ENCODE results near the gene RELB.

RELB gene

DNA sequence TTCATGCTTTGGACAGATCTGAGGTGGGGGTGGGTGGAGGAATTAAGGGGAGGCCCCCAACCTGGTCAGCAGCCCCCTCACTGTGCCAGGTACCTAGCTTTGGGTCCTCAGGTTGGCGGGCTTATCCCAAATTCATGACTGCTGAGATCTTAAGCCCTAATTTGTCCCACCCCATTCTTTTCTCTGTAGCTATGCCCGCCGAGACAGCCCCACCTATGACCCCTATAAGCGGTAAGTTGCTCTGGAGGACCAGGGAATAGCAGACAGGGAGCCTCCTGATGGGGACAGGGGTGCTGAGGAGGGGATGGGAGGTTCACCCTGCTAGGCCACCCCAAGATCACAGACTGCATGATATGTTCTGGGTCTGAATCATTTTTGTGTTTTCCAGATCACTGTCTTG, 60.7 kb downstream of the RELB start:
- DNase-seq: no peak

DNA sequence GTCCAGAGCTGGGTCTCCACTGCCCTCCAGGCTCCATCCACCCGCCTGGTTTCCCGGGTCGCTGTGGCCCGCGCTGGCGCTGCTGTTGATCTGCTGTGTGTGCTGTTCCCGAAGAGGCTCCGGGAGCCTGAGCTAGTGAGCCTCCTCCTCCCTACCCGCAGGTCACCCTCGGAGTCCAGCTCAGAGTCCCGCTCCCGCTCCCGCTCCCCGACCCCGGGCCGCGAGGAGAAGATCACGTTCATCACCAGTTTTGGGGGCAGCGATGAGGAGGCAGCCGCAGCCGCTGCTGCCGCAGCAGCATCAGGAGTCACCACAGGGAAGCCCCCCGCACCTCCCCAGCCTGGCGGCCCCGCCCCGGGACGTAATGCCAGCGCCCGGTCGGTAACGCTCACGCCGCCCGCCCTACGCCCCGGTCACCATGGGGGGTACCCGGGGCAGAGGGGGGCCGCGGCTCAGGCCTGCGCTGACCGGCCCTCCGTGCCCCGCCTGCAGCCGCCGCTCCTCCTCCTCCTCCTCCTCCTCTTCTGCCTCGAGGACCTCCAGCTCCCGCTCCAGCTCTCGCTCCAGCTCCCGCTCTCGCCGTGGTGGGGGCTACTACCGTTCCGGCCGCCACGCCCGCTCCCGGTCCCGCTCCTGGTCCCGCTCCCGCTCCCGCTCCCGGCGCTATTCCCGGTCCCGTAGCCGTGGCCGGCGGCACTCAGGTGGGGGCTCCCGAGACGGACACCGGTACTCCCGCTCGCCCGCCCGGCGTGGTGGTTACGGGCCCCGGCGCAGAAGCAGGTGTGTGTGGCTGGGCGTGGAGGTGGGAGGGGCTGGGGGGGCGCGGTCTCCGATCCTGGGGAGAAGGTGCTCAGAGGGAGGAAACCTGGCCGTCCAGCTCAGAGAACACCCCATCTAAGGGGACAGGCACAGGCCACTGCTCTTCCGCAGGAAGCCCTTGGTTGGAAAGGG, 62.9 kb downstream of the RELB start:
- no peak for DNase-seq

DNA sequence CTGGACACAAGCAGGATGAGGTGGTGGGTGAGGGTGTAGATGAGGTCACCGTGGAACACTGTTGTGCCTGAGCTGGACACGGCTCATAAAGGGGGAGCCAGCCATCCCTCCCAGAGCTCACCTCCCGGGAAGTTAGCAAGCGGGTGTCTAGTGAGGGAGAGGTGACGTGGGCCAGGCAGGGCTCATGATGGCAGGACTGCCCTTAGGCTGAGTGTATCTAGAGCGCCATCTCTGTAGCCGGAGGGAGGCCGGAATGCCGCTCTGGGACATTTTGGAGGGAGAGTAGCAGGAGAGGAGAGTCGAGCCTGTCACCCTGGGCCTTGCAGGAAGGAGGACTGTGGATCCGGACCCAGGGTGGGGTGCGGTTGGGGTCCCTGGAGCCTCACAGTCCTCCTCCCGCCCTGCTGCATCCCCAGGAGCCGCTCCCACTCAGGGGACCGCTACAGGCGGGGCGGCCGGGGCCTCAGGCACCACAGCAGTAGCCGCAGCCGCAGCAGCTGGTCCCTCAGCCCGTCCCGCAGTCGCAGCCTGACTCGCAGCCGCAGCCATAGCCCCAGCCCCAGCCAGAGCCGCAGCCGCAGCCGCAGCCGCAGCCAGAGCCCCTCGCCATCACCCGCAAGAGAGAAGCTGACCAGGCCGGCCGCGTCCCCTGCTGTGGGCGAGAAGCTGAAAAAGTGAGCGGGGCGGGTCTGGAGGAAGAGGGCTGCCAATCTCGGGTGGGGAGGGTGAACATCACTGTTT, 65.8 kb downstream of the RELB start:
- no peak for DNase-seq

DNA sequence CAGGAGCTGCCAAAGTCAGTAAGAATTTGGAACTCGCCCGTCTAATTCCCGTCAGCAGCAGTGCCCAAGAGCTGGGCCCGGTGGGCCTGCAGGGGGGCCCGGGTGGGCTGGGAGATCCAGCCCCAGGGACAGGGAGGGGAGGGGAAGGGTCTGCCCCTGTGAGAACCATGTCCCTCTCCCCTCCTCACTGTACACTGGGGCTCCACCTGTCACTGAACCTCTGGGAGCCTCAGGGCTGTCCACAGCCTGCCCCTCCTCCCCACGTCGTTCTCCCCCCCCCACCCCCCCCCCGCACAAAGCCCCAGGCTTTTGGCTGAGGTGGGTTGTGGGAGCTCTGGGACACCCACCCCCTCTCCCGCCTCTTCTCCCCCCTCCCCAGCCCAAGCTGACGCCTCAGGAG, 66.8 kb downstream of the RELB start:
- no peak for DNase-seq

DNA sequence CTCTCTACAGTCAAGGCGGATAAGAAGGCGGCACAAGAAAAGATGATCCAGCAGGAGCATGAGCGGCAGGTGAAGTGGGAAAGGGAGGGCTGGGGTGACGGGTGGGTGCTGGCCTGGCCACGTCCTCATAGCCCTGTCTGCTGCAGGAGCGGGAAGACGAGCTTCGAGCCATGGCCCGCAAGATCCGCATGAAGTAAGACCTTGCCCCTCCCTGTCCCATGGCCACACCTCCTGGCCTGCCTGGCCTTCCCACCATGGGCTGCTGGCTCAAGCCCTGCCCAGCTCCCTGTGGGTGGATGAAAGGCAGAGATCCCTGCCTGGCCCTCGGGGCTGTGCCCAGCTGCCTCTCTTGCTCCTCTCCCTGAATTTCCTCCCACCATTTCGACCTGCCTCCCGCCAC, 67.8 kb downstream of the RELB start:
- no peak for DNase-seq

DNA sequence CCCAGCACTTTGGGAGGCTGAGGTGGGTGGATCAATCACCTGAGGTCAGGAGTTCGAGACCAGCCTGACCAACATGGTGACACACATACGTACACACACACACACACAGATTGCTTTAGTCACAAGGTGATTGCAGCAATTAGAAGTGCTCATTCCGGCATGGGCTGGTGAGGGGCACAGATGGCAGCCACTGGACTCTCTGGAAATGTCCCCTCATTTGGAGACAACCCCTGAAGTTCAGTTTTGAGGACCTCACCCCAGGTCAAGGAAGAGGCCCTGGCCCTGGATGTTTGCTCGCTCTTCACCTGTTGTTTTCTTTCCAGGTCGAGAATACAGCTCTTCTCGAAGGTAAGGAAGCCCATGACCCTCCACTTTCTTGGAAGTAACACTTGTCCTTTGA, 69.0 kb downstream of the RELB start:
- DNase-seq: no peak

DNA sequence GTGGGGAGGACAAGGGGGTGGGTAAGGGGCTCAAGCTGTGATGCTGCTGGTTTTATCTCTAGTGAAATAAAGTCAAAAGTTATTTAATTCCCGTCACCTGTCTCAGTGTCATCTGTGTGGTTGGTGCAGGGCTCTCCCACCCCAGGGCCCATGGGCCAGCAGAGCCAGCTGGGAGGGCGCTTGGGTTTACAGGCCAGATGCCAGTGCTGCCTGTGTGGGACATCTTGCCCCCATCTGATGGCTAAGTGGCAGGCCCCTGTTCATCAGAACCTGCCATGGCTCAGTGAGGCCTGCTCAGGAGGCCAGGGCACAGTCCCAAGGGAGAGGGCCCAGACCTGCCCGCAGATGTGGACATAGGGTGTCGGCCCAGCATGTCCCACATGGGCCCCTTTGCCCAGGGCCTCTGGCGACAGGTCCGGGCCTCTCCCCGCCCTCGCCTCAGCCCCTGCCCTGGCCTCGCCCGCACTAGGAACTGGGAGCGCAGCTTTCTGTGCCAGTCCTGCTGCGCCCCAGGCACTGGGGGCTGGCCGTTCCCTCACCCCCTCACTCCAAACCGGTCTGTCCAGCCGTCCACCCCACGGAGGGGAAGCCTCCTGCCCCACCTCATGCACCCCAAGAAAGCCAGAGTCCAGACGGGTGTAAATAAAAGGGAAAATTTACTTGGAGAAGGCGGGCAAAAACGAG, 69.7 kb downstream of the RELB start:
- DNase-seq: no peak

DNA sequence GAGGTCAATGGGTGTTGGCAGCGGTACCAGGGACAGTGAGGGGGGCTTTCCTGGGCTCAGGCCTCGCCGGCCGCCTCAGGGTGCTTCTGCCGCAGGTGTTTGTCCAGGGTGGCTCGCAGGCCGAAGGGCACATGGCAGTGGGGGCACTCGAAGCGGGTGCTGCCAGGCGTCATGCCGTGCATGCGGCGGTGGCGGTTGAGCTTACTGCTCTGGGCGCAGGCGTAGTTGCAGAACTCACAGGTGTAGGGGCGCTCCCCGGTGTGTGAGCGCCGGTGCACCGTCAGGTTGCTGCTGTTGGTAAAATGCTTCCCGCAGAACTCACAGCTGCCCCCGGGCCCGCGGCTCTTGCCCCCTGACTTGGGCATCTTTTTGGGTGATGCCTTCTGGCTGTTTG, 70.3 kb downstream of the RELB start:
- DNase-seq: no peak

DNA sequence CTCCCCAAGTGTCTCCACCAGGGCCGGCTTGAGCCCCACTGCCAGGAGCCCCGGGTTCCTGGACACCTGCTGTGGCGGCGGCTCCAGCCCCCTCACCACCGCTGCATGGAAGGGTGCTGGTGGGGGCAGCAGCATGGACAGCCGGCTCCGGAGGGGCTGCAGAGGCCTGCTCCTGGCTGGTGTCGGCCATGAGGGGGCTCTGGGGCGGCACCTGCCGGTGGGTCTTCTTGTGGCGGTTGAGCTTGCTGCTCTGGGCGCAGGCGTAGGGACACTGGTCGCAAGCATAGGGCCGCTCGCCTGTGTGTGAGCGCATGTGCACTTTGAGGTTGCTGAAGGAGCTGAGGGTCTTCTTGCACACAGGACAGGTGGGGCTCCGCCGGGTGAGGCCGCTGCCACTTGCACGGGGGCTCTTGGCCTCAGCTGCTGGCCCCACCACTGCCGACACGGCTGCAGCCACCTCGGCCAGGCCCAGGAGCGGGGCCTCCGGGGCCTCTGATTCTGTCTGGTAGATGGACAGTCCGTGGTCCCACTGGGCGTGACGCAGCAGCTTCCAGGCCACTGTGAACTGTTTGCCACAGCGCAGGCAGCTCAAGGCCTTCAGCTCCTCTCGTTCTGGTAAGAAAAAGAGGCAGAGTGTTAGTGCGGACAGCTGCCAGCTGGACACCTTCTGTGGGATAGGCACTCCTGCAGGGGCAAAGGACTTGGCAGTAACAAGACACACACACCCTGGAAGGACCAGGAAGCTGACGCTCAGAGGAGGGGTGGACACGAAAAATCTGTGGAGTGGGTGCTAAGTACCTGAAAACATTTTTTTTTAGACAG, 70.9 kb downstream of the RELB start:
- no peak for DNase-seq

DNA sequence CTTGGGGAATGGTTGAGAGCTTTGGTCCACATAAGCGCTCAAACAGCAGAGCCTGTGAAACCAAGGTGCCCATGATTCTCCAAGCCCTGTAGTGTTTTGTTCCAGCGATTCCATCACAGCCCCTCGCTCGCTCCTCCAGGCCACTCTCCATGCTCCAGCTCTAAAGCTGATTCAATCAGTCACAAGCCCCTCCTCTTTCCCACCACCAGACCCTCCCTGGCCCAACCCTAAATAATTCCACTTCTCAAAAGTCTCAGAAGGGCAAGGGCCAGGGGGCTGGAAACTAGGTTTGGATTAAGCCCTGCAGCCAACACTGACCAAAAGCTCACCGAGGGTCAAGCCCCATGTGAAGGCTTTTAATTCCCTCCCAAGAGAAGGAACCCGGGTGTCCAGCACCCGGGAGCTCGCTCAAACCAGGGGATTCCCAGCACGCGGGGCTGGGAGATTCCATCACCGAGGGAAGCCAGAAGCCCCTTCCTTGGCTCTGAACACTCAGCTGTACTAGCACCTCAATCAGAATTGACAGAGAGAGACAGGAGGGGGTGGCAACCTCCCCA, 73.6 kb downstream of the RELB start:
- DNase-seq: no peak

DNA sequence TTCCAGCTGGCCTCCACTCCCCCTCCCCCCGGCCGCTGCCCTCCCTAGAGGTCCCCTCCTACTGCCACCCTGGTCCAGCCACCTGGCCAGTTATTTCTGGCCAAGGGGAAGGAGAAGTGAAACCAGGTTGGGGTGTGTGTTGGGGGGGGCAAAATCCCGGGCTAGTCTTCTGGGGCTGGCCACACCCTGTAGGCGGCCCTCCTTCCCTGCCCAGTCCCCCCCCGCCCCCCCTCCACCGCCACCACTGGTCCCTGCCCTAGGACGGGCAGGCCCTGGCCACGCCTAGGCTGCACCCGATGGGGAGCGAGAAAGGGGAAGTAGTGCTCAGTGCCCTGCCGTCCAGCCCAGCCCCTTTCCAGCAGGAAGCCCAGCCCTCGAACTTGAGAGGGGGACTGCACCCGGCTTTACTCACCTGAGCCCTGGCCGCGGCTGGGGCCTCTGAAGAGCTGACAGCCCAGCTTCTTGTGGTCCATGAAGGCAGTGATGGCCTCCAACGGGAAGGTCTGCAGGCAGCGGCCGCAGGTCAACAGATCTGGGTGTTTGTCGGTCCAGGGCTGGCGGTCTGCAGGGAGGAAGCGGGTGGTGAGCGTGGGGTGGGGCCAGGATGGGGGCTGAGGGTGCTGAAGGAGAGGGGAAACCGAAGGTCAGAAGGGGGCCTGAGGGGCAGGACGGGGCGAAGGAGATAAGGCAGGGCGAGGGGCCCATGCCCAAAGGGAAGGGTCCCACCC, 74.2 kb downstream of the RELB start:
- DNase-seq: peak; percentile 48

DNA sequence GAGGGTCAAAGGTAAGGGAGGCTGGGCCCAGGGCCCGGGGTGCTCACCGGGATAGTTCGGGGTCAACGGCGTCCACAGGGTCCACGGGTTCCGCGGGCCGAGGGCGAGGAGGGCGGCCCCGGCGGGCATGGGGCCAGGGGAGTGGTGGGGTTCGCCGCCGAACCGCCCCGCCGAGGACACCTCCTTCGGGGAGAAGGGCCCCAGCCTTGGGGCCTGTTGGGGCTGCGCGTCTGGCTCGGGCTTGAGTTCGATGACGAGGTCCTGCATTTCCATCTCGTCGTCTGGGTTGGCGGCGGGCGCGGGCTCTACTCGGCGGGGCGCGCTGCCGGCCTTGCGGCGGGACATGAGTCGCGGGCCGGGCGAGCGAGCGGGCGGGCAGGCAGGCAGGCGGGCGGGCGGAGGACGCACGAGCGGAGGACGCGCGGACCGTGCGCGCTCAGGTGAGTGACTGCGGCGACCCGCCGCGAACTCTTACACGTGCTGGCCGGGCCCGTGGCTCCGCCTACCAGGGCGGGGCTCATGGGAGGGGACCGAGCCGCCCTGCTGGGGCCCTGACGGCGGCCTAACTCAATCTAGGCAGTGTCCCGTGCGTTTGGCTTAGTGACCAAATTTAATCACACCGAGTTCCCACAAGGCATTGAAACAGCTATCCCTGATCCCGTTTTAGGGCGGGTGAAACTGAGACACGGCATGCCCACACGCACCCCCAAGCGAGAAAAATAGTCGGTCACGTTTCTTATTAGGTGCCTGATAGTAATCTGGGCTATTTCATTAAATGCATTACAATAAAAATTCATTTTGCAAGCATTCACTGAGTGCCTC, 75.0 kb downstream of the RELB start, which contains the start of gene ZNF296:
Gene ZNF296 (minus strand): TSS at position 450 of the 822 bp plus-strand sequence. CDS start 105 bp downstream, at position 345.
- DNase-seq: peak; percentile 90

DNA sequence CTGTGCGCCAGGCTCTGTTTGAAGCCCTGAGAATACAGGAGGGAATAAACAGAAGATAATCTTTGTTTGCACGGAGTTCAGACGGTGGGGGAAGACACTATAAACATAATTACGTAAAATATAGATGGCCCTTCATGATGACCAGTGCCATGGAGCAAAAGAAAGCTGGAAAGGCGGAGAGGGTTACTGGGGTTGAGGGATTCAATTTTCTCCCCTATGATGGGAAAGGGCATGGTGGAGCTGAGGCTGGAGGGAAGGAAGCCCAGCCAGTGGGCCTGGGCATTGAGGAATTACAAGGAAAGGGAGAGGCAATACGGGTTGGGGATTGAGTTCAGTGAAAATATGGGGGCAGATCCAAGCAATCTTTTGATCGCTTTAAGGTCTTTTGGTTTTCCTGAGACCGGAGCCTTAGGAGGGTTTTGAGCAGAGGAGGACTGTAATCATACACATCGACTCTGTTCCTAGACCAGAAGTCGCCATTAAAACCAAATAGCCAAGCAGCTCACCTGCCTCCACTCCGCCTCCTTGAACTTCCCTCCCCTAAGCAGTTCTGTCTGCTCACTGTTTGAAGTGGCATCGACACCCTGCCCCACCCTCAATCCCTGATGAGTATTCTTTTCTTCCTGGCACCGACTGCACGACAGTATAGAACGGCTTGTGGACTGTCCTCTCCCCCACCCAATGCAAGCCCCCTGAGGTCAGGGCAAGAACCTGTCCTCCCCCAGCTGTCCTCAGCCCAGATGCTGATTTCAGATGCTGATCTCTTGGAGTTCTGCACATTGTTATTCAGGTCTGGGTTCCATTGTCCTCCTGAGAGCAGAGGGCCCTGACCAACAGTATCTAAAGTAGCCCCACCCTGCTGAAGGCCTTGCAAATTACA, 75.8 kb downstream of the RELB start:
- no peak for DNase-seq

DNA sequence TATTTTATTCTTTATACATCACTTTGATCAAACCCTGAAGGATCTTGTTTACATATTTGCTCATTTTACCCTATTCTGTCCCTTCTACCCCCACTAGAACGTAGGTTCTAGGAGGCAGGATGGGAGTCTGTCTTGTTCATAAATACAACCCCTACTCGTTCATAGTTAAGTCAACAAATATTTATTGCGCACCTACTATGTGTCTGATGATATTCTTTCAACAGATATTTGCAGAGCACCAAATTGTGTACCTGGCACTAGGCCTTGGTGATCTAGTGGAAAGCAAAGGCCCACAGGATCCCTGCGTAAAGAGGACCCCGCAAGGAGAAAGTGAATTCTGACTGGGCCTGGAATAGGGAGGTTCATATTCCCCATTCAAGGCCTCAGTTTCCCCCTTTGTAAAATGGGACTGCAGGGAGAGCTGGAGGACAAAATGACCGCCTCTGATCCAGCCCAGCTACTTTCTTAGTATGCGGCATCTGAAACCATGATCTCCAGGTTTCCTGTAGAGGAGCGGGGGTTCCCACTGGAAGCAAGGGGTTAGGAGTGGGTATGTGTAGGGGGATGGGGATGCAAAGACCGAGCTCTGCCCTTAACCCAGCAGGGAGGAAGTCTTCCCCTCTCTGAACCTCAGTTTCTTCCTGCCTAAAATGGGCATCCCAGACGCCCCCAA, 77.3 kb downstream of the RELB start:
- DNase-seq: no peak

DNA sequence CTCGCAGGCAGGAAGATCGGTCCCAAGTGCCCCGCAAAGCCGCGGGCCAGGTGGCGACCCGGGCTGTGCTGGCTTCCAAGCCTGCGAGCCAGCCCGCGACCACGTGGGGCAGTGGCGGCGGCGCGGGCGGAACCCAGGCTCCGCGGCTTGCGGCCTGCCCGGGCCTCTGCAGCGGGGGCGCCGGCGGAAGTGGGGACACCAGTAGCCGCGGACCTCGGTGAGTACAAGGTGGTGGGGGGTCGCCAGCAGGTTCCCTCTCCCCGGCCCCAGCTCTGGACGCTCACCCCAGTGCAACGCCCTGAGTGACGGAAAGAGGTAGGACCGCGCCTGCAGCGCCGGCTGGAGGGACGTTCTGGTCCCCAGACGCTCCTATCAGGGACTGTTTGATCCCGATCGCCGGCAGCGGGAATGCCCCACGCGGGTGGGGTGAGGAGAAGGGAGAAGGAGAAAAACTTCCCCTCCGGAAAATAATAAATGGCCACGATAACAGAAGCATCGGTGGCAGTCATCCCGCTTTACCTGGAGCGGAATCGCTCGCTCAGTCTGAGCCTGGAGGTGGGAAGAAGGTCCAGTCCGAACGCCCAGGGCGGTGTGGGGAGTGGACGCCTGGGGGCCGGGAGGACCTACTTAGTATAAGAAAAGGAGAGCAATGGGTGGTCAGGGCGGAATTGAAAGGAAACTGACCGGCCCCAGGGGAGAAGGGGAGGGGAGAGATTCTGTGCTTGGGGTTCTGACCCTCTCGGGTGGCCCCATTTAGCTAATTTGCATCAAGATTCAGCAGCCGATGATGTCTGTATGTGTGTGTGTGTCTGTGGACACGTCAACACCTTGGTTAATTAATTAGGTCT, 78.0 kb downstream of the RELB start, which contains the start of gene GEMIN7:
Gene GEMIN7 (plus strand): TSS at position 198 of the 848 bp plus-strand sequence. CDS start 10,855 bp downstream, outside the sequence.
- peak; percentile 89 for DNase-seq

DNA sequence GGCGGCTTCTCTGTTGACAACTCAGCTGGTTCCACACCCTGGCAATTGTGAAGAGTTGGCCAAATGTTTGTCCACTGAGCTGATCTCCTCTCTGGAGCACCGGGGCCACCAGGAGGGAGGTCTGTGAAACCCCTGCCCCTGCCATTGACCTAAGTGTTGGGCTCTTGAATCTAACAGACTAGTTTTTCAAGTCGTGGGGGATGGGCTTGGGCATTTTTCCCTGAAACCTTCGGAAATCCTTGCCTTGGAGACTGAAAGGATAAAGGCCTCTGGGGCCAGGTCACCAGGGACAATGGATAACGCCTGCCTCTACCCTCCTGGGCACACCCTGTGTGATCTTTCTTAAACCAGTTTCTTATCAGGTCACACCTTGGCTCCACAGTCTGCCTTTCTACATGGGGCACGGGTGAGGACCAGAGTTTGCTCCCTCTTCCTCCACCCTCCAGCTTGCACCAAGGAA, 78.7 kb downstream of the RELB start:
- DNase-seq: no peak

DNA sequence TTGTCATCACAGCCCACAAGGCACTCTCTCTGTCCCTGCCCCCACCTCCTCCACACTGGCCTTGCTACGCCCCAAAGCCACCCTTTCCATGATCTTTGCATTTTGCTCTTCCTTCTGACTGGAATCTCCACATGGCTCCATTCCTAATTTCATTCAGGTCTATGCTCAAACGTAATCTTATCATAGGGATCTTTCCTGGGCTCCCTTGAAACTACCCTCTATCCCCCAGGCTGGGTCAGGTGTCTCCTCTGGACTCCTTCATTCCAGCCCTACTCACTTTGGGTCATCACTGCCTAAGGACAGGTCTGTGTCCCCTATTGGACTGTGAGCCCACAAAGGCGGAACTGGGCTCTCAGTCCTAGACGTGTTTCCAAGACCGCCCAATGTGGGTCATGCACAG, 80.9 kb downstream of the RELB start:
- no peak for DNase-seq

DNA sequence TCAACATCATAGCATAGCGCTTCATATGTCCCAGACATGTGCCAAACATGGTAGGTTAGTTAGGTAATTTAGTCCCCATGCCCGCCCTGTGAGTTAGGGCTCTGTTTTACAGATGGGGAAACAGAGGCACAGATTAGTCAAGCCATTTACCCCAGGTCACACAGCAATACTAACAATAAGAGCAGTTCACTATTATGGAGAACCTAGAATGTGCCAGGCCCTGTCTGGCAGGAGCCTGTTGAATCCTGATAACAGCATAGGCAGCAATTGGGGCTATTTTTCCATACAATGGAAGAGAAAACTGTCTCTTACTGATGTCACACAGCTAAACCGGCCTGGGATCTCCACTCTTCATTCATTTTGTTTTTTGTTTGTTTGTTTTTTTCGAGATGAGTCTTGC, 85.2 kb downstream of the RELB start:
- no peak for DNase-seq
